Stimulated activated CD4-positive, alpha-beta T cell treated with anti-CD3 and anti-CD28 coated beads, Interleukin-12 subunit alpha, Interleukin-12 subunit beta, amount 100 ng/mL, for 48 hours (primary cell): Measurements from ENCODE around the gene DIAPH3.
"Not testable (repeated sequence)": the region's sequence is repeated elsewhere in the genome, so short reads cannot be mapped to it uniquely, and the experiment has no call there.

Experiments used
- DNase-seq, 3 donors: peaks; one replicate each; pipeline ENCODE4 v3.0.0-alpha.2; 2020; ENCODE audit warnings: low read depth in 2 of 3, low spot score in 1 of 3

Gene DIAPH3

DNA sequence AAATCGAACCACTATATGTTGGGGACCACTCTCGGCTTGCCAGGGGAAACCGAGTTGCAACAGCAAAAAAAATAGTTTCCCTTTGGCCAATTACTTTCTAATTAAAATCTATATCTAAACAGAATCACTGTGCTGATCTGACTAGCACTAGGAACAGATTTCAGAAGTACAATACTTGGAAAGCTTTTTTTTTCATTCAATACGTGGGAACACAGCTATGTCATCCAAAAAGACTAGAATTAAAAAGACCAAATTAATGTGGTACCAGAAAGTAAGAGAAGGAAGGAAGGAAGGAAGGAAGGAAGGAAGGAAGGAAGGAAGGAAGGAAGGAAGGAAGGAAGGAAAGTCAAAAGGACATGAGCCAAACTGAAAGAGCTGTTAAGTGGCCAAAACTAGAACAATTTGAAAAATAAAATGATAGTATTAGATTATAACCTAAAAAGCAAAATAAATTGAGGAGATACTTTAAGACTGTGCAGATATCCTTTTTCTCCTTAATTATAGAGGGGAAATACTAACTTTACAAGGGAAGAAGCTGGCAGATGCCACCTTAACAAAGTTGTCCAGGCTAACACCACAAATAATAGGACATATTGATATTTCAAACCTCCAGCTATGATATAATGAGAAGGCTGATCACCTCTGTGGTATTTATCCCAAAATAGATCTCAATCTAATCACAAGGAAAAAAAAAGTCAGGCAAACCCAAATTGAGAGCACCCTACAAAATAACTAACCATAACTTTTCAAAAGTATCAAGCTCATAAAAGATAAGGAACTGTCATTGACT, 63.9 kb downstream of the DIAPH3 start:
- no peak for DNase-seq

DNA sequence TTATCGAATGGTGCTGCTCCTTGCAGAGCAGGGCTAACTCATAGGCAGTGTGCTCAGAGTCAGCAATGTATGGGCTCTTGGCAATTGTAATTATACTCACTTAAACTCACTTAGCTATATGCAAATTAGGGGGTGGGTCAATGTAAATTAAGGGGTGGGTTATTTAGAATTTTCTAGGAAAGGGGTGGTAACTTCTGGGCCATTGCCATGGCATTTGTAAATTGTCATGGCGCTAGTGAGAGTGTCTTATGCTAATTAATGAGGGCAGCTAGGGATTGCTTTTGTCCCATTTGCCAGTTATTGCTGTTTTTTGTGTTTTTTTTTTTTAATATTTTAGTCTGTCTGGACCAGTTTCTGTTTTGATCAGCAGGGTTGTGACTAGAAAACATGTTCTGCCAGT, 68.4 kb downstream of the DIAPH3 start:
- no peak for DNase-seq

DNA sequence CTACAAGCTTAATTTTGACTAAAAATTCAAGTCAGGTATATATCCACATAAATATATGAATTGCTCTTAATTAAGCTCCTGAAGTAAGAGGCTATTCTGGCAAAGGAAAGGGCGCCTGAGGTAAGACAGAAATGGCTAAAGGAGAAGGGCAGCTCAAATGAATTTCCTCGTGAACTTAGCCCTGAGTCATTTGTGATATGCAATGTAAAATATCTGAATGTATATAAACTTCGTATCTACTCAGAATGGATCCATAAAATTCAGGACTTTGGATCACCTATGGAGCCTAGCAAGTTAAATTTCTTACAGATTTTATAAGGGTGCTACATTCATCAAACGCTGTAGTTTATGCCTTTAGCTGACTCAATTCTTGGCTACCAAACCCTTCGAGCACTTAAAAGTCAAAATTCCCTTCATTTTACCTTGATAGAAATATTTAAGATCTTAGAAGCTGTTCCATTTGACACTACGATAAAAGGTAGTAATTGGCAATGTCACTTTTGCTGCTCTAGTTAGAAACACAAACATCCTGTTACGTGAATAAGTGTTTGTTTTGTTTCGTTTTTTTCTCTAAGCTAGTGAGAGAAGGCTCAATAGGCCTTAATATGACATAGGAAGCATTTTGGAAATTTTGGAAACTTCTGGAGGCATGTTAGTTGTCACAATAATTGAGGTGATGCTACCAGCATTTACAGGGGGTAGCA, 69.2 kb downstream of the DIAPH3 start:
- no peak for DNase-seq

DNA sequence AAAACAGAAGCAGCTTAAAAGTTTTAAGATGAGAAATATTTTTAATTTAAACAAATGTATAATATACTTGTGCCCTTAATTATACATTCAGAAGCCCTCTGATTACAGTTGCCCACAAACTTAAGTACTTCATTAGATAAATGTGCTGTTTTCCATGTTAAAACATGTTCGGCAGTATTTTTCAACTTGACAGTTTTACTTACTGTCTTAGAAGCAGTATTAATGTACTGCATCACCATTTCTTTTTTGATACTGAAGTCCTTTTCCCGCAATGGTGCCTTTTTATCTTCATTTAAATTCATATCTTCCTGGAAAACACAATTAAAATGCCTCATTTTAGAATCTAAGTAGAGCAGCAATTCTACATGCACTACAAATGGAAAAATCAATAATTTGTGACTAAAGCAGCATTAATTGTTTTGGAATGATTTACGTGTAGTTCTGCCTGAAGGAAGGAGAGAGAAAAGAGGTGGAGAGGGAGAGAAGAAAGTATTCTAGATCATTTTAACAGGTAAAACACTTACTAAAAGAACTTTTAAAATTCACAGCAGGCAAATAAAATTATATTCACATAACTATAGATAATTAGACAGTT, 70.2 kb downstream of the DIAPH3 start:
- DNase-seq: no peak

DNA sequence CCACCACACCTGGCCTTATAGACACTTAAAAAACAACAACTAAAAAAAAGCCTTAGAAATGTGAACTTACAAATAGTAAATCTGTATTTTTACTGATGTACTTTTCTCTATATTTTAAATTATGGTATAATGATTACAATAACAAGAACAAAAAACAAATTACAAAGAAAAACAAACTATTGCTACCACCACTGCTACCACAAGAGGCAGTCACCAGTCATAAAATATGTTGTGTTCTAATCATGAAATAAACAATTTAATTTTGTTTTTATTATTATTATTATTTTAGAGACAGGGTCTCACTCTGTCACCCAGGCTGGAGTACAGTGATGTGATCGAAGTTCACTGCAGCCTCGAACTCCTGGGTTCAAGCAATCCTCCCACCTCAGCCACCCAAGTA, 72.2 kb downstream of the DIAPH3 start:
- no peak for DNase-seq

DNA sequence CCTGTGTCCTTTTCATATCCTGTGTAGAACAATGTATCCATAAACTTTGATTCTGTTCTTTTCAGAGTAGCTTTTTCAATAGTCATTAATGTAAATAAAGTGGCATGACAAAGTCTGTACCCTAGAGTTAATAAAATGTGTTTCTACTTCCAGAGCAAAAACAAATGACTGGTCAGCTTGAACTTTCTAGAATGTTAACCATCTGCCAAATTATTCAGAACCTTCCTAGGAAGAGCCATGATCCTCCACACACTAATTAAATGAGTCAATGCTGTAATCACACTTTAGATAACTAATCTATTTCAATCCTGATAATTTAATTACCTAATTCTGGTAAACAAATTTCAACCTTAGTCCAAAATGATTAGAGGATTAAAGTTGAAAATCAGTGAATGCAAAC, 73.2 kb downstream of the DIAPH3 start:
- no peak for DNase-seq

DNA sequence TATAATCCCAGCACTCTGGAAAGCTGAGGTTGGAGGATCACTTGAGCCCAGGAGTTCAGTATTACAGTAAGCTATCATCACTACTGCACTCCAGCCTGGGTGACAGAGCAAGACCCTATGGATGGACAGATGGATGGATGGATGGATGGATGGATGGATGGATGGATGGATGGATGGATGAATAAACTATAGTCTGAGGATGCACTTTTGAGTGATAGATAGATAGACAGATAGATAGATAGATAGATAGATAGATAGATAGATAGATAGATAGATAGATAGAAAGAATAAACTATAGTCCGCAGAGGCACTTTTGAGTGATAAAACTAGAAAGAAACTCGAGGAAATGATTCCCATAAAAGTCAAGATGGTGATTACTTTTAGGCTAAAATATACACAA, 79.9 kb downstream of the DIAPH3 start:
- DNase-seq: not testable (repeated sequence)

DNA sequence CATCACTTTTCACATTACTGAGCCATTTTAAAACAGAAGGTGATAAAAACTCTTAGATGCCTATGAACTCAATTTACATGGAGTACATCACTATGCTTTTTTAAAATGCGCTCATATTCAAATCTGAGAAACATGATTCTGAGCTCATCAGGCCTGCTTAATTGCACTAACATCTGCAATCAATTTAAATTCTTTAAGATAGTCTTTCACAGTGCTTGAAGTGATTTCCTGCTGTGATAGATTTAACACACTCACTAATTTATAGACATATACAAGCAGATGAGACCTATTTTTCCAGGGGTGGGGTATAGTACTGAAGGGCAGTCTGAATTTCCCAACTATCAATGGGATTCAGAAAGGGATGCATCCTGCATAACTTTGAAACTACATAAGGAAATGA, 82.9 kb downstream of the DIAPH3 start:
- no peak for DNase-seq

DNA sequence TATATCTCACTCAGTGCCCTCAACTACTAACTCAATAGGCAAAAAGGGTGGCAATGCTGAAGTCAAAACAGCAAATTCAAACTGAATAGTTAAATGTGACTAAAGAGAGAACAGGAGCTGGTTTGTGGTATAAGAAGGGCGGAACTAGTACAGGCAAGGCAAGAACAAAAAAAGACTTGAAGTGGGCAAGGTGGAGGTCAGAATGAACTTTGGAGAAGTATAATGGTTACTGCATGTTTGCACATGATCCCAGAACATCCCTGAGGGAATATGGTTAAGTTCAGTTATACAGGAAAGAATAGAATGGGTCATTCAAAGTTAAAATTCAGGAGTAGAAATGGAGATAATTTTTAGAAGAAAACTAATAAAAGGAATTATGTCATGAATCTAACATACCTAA, 85.5 kb downstream of the DIAPH3 start:
- DNase-seq: no peak

DNA sequence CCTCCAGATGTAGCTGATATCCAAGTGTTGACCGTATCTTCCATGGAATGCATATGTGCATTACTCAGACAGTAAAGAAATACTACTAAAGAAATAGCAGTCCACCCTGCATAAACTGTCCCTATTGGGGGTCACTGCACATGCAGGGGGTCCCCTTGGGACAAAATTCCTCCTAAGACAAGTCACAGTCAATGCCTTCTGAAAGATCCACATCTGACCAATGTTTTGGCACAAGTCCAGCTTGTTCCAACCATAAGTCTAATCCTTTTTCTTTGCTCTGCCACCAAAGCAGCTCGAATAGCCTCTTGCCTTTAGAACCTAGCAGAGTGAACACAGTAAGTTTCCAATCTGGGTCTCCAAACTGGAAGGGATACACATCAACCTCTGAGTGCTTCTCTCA, 87.9 kb downstream of the DIAPH3 start:
- no peak for DNase-seq

DNA sequence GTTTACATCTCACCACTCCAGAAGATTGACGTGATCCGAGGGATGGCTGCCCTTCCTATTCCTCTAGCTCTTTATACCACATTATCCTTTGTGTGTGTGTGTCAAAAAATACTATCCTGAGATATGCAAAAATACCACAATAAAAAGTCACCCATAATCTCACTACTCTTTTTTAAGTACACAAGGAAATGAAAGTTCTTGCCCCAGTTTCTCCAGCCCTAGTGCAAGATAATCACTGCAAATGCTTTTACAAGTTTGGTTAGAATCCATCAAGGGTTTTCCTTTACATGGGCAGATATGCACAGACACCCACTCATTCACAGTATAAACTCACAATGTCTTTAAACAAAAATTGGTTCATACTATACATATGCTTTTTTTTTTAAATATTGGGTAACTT, 89.3 kb downstream of the DIAPH3 start:
- no peak for DNase-seq

DNA sequence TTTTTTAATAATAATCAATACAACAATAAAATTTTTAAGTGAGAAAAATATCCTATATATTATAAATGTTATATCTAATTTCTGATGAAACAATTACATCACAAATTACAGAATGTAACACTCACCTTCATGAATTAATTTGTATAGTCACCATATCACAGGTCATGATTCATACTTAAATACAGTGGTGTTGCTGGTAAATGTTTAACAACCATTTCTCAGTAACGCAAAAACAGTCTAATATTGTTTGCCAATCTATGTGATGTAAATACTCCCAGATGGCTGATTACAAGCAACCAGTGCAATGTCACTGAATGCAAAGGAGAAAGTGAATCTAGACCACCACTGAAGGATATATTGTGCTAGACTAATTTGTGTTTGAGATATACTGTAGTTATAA, 97.5 kb downstream of the DIAPH3 start:
- DNase-seq: no peak

DNA sequence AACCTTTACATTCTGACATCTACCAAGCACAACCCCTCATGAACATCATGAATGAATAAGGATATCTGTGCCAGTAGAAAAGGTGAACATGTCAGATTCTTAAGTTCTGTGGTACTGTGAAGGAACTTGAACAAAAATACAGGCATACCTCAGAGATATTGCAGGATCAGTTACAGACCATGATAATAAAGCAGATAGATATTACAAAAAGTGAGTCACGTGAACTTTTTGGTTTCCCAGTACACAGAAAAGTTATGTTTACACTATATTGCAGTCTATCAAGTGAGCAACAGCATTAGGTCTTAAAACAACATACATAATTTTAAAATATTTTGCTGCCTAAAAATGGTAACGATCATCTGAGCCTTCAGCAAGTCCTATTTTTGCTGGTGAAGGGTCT, 101.2 kb downstream of the DIAPH3 start:
- DNase-seq: no peak

DNA sequence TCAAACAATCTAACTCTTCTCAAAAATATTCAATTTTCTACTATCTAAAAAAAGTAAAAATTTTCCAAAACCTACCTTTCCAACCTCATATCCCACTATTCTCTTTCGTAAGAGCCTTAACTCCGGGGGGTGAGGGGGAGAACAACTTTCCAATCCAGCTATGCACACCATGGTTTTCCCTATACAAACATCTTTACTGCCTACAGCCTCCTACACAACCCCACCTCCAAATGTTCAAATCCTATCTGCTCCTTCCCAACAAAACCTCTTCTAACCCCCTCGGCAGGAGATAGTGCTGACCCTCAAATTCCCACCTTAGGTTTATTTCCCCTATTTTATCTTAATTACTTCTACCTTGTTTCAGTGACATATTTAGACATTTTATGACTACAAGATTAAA, 102.0 kb downstream of the DIAPH3 start:
- DNase-seq: no peak

DNA sequence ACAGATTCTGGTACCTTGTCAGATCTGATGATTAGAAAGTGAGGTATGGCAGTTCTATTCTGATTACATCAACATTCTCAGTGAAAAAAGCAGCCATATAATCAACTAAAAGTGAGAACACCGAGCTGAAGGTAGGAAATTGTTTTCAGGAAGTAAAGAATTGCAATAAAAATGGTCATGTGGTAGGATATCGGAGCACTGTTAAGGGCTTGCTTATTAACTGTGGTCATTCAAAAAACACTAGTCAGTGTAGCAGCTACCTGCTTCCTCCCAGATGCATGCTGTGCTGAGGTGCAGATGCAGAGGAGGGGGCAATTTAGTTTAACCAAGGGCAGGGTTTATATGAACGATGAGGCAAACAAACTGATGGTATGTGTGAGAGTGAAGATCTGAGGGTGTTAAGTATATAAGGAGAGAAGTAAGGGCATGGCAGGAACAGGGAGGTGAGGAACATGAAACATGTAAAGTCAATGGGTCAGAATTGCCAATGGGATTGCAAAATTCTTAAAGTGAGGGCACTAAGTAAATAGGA, 111.9 kb downstream of the DIAPH3 start:
- no peak for DNase-seq

DNA sequence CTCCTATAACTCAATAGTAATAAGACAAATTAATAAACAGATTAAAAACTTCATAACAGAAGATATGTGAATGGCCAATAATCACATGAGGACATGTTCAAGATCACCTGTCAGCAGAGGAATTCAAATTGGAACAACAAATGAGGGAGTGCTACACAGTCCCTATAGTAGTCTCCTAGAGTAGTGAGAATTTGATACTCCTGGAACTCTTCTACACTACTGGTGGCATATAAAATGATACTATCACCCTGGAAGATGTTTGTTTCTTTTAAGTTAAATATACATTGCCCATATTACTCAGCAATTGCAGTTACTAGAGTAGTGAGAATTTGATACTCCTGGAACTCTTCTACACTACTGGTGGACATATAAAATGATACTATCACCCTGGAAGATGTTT, 115.4 kb downstream of the DIAPH3 start:
- DNase-seq: not testable (repeated sequence)

DNA sequence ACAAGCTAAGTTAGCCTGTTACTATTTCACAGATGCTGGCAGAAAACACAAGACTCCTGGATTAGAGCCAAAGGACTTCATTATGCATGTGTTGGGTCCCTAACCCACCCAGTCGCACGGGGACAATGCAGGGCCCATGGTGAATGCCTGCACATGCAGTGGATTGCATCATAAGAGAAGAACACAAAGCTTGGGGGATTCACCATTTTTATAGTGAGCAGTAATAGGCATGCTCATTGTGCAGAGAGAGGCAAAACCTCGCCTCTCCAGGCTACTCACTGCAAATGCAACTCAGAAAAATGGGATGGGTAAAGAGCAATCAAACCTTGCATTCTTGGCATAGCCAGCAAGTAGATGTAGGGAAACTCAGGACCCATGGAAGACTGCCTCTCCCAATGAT, 115.8 kb downstream of the DIAPH3 start:
- no peak for DNase-seq

DNA sequence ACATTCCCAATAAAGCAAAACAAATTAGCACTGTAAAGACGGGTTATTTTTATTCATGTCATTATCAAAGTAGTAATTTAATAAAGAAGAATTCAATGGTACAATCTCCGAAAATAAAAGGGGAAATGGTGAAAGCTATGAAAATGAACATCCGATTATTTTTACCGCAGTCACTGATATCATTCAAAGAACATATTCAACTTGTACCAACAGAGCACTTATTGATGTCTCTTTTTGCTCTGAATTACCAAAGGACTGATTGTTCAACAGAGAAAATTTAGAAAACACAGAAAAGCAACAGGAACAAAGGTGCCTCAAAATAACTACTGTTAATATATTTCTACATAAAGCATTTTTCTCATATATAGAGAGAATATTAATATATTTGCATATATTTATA, 119.4 kb downstream of the DIAPH3 start:
- no peak for DNase-seq

DNA sequence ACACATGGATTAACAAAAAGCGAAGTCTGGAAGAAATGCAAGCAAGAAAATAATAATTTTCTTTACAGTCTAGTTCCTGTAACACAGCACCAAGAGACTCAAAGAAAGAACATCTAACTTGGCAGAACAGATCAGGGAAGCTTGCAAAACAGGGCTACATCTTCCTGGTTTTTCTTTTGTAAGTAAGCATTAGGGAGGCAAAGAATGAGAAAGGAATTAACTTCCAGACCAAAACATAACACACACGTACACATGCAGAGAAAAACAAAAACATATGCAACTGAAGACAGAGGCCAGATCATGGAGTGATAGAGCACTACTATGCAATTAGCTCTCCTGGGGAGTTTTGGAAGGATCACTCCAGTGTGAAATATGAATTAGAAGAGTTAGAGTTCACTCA, 120.5 kb downstream of the DIAPH3 start:
- no peak for DNase-seq

DNA sequence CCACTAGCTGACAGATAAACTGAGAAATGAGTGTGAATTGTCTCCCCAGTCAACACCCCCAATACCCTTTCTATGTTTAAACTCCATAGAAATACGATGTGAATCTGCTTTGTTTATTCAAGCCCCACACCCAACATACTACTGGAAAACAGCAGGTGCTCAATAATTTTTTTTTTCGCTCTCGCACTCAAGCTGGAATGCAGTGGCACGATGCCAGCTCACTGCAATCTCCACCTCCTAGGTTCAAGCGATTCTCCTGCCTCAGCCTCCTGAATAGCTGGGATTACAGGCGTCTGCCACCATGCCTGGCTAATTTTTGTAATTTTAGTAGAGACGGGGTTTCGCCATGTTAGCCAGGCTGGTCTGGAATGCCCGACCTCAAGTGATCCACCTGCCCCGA, 123.1 kb downstream of the DIAPH3 start:
- not testable (repeated sequence) for DNase-seq

DNA sequence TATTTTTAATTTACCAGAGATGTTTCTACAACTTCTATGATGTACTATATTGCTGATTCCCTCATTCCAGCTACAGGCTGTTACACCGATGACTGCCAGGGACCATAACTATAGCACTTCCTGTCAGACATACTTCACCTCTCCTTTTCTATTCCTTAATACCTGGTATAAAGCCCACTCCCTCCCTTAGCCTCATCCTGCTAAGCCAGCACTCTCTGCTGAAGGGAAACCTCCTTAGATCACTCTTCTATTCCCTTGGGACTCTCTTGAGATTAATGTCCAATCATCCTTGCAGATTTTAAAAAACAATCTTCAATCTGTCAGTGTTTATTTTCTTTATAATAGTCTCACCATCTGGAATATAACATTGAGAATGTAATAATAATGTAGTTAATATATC, 127.9 kb downstream of the DIAPH3 start:
- no peak for DNase-seq

DNA sequence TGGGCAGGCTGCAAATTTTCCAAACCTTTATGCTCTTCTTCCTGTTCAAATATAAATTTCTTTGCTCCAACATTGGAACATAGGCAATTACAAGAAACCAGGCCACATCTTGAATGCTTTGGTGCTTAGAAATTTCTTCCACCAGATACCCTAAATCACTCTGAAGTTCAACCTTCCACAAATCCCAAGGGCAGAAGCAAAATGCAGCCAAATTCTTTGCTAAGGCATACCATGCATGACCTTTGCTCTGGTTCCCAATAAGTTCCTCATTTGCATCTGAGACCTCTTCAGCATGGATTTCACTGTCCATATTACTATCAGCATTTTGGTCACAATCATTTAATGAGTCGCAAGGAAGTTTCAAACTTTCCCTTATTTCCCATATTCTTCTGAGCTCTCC, 130.9 kb downstream of the DIAPH3 start:
- DNase-seq: no peak
